Subcutaneous abdominal adipose tissue (tissue), 5 donors: ENCODE data around the gene VPS37C.
"Not testable (repeated sequence)": the region's sequence is repeated elsewhere in the genome, so short reads cannot be mapped to it uniquely, and the experiment has no call there.

Experiments
- H3K27ac ChIP-seq: one replicate; pipeline ENCODE4 v1.7.0; 2013; ENCODE audit warnings: low read depth, mild to moderate bottlenecking, inconsistent platforms, low read length, moderate library complexity
- H3K27me3 ChIP-seq, 5 donors: one replicate each; pipeline ENCODE4 v1.7.0; 2013; ENCODE audit warnings: low read length in 5 of 5, inconsistent platforms in 1 of 5; ENCODE audit not compliant: control insufficient read depth in 5 of 5, insufficient read depth in 4 of 5
- H3K36me3 ChIP-seq, 5 donors: one replicate each; pipeline ENCODE4 v1.7.0; 2013; ENCODE audit warnings: low read length in 5 of 5; ENCODE audit not compliant: control insufficient read depth in 5 of 5, insufficient read depth in 5 of 5
- H3K4me1 ChIP-seq, 5 donors: one replicate each; pipeline ENCODE4 v1.7.0; 2013; ENCODE audit warnings: low read length in 5 of 5, mild to moderate bottlenecking in 3 of 5, moderate library complexity in 1 of 5; ENCODE audit not compliant: control insufficient read depth in 5 of 5, insufficient read depth in 5 of 5
- H3K4me3 ChIP-seq, 5 donors: one replicate each; pipeline ENCODE4 v1.7.0; 2013; ENCODE audit warnings: low read length in 5 of 5, low read depth in 1 of 5
- H3K9ac ChIP-seq, 5 donors: one replicate each; pipeline ENCODE4 v1.7.0; 2013; ENCODE audit warnings: low read length in 5 of 5, mild to moderate bottlenecking in 4 of 5, moderate library complexity in 3 of 5
- H3K9me3 ChIP-seq, 5 donors: one replicate each; pipeline ENCODE4 v1.7.0; 2013; ENCODE audit warnings: low read length in 5 of 5; ENCODE audit not compliant: control insufficient read depth in 5 of 5
- donor health status: healthy.
- donor health status: healthy.
- donor health status: healthy.
- donor health status: healthy.
- donor health status: healthy.

The VPS37C gene

GRCh38 chr11:61166331-61166730 lies 5.1 kb upstream of the VPS37C start:
- H3K36me3 ChIP-seq, H3K4me3 ChIP-seq, H3K27ac ChIP-seq, H3K9ac ChIP-seq, H3K9me3 ChIP-seq, H3K27me3 ChIP-seq: not testable (repeated sequence)
- H3K4me1 ChIP-seq = peaks cover 1 to 13% (median 11%) of the 10 kb centered on the region in 5 donors

GRCh38 chr11:61165785-61166184 lies 4.6 kb upstream of the VPS37C start:
- not testable (repeated sequence) for H3K27ac ChIP-seq, H3K4me3 ChIP-seq, H3K9me3 ChIP-seq, H3K36me3 ChIP-seq, H3K27me3 ChIP-seq, H3K9ac ChIP-seq
- H3K4me1 ChIP-seq = peaks cover 1 to 15% (median 12%) of the 10 kb centered on the region in 5 donors

DNA sequence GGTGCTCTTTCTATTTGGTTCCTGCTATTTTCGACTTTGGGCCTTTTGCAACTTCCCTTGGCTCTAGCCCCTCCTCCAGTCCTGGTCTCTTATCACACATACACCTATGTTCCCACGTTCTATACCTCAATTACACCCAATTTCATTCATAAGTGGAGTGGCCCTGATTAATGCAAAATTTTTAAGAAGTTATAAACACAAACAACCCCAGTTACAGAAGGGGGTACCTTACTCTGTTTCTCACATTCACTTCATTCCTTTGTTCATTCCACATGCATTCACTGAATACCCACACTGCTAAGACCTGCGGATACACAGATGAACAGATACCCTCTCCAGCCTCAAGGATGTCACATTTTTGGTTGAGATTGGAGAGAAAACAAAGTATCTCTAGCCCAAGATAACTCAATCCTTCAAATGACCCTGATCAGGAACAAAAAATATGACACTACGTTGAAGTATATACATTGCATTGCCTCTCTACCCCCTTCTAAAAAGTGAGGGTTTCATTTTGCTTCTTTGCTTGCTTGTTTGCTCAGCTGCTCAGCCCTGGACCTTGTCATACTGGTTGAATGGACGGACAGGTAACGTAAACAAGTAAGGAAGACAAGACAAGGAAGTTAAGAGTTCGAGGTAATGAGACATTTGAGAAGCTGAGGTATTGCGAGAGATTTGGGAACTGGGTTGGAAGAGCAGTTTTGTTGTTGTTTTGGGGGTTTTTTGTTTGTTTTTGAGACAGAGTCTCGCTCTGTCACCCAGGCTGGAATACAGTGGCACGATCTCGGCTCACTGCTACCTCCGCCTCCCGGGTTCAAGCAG lies 3.6 kb upstream of the VPS37C start:
- Histone ChIP-seq H3K36me3 (no peaks in the 10 kb centered on the region), H3K9me3 (peaks cover 0 to 3% (median 0%) of the 10 kb centered on the region in 5 donors)

DNA sequence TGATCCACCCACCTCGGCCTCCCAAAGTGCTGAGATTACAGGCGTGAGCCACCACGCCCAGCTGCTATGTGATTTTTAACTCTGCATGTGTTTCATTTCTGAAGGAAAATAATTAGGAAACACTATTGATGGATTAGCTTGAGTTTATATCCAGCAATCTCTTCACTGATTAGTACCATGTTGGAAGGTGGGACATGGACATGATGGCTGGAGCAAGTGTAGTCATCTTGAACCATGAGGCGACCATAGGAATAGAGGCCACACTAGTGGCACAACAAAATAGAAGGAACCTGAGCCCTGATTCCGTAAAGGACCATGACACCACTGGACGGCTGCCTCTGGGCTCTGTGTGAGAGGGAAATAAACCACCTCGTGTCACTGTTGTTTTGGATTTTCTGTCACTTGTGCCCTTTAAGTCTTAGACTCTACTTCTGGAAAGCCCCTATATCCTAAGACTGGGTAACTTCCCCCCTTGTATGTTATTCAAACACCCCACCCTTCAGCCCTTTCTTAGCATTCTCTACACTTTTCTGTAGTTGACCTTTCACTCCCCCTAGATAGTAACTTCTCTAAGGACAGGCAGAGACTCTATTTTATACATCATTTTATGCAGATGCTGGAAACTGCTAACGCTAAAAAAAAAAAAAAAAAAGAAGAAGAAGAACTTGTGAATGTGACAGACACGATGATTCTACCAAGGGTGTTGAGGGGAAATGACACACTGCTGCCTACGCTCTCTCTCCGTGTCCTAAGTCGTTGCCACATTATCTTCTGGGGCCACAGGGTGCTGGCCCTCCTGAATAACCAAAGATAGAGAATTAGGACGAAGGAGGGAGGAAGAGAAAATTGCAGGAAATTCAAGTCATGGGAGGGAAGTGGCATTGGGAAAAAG lies 2.7 kb upstream of the VPS37C start:
- no peaks in the 10 kb centered on the region for H3K36me3 ChIP-seq
- H3K4me3 ChIP-seq = no peak overlapping the region
- peaks cover 5 to 30% (median 26%) of the 10 kb centered on the region in 5 donors for H3K4me1 ChIP-seq
- peaks cover 0 to 2% (median 0%) of the 10 kb centered on the region in 5 donors for H3K9me3 ChIP-seq
- no peak overlapping the region for H3K27ac ChIP-seq
- no peak overlapping the region for H3K9ac ChIP-seq
- peaks cover 0 to 5% (median 0%) of the 10 kb centered on the region in 5 donors for H3K27me3 ChIP-seq

More for the DNA sequence above, 3.6 kb upstream of the VPS37C start:
- Histone ChIP-seq H3K4me1 (peaks cover 5 to 24% (median 22%) of the 10 kb centered on the region in 5 donors), H3K4me3 (no peak overlapping the region), H3K27ac (no peak overlapping the region), H3K27me3 (peaks cover 0 to 5% (median 0%) of the 10 kb centered on the region in 5 donors), H3K9ac (no peak overlapping the region)

DNA sequence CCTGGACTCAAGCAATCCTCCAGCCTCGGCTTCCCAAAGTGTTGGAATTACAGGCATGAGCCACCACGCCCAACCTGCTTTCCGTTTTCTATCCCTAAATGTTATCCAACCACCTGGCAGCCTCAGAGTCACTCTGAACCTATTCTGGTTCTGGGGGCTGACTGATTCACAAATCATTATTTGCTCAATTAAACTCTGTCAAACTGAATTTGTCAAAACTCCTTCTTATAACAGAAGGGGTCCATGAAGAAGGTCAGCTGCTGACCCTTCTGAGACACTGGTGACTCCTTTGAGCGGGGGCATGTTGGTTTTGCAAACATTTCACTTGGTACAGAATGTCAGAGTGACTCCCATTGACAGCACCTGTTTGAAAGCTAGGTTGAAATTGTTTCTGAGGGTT lies 1.8 kb upstream of the VPS37C start:
- peaks cover 5 to 37% (median 32%) of the 10 kb centered on the region in 5 donors for H3K4me1 ChIP-seq

GRCh38 chr11:61162092-61162941 lies 1.1 kb upstream of the VPS37C start:
- no peaks in the 10 kb centered on the region for H3K9me3 ChIP-seq
- peaks cover 5 to 37% (median 32%) of the 10 kb centered on the region in 5 donors for H3K4me1 ChIP-seq
- H3K36me3 ChIP-seq = peaks cover 0 to 4% (median 0%) of the 10 kb centered on the region in 5 donors
- peak overlapping the region; percentile 93 for H3K27ac ChIP-seq
- H3K9ac ChIP-seq = peak overlapping the region; percentile 81 to 90 (median 88)
- H3K4me3 ChIP-seq = peak overlapping the region; percentile 80 to 94 (median 86)
- H3K27me3 ChIP-seq = no peaks in the 10 kb centered on the region

More for the DNA sequence above, 1.8 kb upstream of the VPS37C start:
- H3K27ac ChIP-seq = no peak overlapping the region
- no peaks in the 10 kb centered on the region for H3K9me3 ChIP-seq
- no peaks in the 10 kb centered on the region for H3K36me3 ChIP-seq
- H3K9ac ChIP-seq = no peak overlapping the region
- no peak overlapping the region for H3K4me3 ChIP-seq
- no peaks in the 10 kb centered on the region for H3K27me3 ChIP-seq

DNA sequence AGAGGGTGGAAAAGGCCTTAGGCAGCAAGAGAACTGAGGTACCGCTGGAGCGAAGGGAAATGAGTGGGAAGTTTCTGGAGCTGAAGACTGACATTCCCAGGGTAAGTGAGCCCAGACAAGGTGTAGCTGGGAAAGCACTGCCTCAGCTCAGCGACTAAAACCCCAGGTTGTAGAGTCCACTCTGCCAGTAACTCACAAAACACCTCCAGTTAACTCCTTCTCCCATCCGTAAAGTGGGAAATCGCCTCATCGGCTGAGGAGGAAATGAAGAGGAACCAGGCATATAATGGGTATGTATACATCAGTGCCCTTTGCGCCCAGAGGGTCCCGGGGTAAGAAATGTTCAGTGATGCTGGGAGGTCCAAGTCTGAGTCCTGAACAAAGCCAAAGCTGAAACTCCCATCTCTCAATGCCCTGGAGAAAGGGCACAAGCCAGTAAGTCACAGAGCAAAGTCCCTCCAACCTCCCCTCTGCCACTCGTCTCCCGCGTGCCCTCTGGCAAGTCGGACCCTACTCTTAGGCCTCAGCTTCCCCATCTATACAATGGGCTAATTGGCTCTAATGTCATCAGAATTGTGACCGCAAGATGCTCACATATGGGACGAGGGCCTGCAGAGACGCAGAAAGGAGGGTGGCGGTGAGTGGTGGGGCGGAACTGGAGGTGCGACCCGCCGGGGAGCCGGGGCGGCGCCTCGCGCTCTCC lies 588 bp downstream of the VPS37C start:
- peak overlapping the region; percentile 85 to 90 (median 89) for H3K9ac ChIP-seq
- peaks cover 5 to 37% (median 32%) of the 10 kb centered on the region in 5 donors for H3K4me1 ChIP-seq
- H3K36me3 ChIP-seq = peaks cover 0 to 4% (median 0%) of the 10 kb centered on the region in 5 donors
- peak overlapping the region; percentile 80 to 99 (median 87) for H3K4me3 ChIP-seq
- peak overlapping the region; percentile 93 for H3K27ac ChIP-seq
- no peaks in the 10 kb centered on the region for H3K9me3 ChIP-seq
- H3K27me3 ChIP-seq = no peaks in the 10 kb centered on the region

- H3K9me3 ChIP-seq = peaks cover 0 to 5% (median 0%) of the 10 kb centered on the region in 5 donors
- H3K4me3 ChIP-seq = no peak overlapping the region
- peaks cover 0 to 4% (median 0%) of the 10 kb centered on the region in 5 donors for H3K36me3 ChIP-seq
- no peaks in the 10 kb centered on the region for H3K27me3 ChIP-seq
- peaks cover 3 to 35% (median 34%) of the 10 kb centered on the region in 5 donors for H3K4me1 ChIP-seq
- peak overlapping the region in 4 of 5 donors; percentile 16 to 73 (median 58) for H3K9ac ChIP-seq
- peak overlapping the region; percentile 61 for H3K27ac ChIP-seq
These were observed 2.4 kb downstream of the VPS37C start for GRCh38 chr11:61158691-61159381.
